Fibroblast of mammary gland (primary cell): ENCODE measurements around the gene CST11.

Source experiments
- DNase-seq: peaks from one replicate; pipeline ENCODE4 v3.0.0-alpha.2; 2010; ENCODE audit warnings: low read depth
- H3K4me3 ChIP-seq: 2 replicates; pipeline ENCODE4 v1.5.1; 2011; ENCODE audit warnings: low read depth, mild to moderate bottlenecking, low read length, moderate library complexity; ENCODE audit not compliant: control insufficient read depth
- TF ChIP-seq, protein P1 (sequence below): conservative IDR thresholded peaks from 2 replicates; pipeline ENCODE4 v1.5.1; 2011; ENCODE audit warnings: low read depth, low read length, inconsistent platforms; ENCODE audit not compliant: control insufficient read depth, insufficient read depth

CST11 gene

GRCh38 chr20:23437126-23437899 lies 15.4 kb downstream of the CST11 start:
- DNase-seq, result no peak
- H3K4me3 ChIP-seq, result no peak overlapping the region
- TF ChIP-seq, protein P1, sequence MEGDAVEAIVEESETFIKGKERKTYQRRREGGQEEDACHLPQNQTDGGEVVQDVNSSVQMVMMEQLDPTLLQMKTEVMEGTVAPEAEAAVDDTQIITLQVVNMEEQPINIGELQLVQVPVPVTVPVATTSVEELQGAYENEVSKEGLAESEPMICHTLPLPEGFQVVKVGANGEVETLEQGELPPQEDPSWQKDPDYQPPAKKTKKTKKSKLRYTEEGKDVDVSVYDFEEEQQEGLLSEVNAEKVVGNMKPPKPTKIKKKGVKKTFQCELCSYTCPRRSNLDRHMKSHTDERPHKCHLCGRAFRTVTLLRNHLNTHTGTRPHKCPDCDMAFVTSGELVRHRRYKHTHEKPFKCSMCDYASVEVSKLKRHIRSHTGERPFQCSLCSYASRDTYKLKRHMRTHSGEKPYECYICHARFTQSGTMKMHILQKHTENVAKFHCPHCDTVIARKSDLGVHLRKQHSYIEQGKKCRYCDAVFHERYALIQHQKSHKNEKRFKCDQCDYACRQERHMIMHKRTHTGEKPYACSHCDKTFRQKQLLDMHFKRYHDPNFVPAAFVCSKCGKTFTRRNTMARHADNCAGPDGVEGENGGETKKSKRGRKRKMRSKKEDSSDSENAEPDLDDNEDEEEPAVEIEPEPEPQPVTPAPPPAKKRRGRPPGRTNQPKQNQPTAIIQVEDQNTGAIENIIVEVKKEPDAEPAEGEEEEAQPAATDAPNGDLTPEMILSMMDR, result no peak

GRCh38 chr20:23436681-23437080 lies 16.0 kb downstream of the CST11 start:
- H3K4me3 ChIP-seq, result no peak overlapping the region
- TF ChIP-seq, protein P1, result no peak
- no peak for DNase-seq

DNA sequence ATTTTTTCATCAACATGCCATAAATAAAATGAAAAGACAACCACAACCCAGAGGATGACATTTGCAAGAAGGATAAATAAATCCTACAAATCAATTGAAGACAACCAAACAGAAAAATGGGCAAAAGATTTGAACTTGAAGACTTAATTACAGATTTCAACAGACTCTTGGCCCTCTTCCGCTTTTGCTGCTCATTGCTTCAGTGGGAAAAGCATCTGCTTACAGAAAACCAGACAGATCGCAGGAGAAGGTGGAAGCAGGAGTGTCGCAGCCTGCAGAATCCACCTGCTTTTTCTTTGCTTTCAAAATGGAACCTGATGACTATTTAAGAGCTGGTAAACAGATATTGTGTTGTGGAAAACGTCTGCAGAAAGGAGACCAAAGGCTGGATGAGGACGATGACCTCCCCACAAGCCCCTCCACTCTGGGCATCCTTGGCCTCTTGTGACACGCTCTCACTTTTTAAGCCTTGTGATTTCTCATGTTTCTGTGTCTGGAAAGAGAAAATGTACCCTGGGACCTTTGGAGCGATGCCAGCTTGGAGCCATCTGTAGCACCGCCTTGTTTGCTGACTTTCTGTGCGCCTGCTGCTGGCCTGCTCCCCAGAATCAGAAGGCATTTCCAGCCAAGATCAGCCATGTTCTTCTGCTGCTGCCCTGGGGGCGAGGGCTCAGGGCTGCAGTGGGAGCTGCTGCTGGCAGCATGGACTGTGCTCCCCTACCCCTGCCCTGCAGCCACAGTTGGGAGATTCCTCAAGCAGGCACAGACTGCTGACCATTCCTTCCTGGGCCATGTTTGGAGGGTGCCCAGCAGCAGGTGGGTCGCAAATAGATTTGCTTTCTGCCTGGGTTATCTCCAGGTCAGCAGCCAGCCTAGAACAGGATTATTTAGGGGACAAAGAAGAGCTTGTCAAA lies 16.8 kb downstream of the CST11 start:
- DNase-seq, result no peak
- H3K4me3 ChIP-seq, result no peak overlapping the region
- TF ChIP-seq, protein P1, result no peak

DNA sequence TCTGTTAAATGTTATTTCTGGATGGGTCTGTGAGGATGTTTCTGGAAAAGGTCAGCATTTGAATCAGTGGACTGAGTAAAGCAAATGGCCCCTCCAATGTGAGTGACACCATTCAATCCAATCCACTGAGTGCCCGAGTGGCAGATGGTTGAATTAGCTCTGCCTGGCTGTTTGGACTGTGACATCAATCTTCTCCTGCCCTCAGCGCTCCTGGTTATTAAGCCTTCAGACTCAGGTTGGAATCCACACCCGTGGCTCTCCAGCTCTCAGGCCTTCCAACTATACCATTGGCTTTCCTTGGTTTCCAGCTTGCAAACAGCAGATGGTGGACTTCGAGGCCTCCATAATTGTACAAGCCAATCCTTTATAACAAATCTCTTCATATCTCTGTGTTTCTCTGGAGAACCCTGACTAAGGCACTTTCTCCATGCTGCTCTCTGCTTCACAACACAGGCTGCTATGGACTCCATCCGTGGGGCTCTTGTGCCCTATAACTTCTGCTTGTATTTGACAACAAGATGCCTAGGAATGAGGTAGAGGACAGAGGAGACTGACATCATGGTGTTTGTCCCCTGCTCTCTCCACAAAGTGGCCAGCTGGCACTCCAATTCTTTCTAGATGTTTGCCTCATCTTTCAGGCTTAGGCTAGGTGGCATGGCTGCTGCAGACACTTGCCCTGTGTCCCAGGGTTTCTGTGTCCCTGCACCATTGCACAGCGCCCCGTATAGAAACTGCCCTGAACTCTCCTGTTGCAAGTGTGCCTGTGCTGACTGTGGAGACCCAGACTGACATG lies 18.0 kb downstream of the CST11 start:
- no peak for DNase-seq
- H3K4me3 ChIP-seq, result no peak overlapping the region
- TF ChIP-seq, protein P1, result no peak

DNA sequence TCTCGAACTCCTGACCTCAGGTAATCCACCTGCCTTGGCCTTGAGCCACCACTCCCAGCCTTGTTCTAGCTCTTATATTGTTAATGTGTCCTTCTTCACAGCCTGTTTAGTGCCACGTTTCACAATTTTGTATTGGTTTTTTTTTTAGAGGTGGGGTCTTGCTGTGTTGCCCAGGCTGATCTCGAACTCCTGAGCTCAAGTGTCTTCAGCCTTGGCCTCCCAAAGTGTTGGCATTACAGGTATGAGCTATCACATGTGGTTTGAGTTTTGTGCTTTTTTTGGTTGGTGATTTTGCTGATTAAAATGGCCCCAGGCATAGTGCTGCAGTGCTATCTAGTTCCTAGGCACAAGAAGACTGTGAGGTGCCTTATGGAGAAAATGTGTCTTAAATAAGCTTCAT lies 19.0 kb downstream of the CST11 start:
- no peak for DNase-seq
- TF ChIP-seq, protein P1, result no peak
- no peak overlapping the region for H3K4me3 ChIP-seq

GRCh38 chr20:23425129-23425528 lies 27.5 kb downstream of the CST11 start:
- TF ChIP-seq, protein P1, result no peak
- H3K4me3 ChIP-seq, result no peak overlapping the region
- no peak for DNase-seq
